ENCODE data around the gene SAMD7. TPM values are rescaled to one million over a fixed set of nuclear protein-coding genes. Genes with fewer than 3 reads are reported as not detected.

SAMD7 gene
- total RNA-seq, 4 donors from 2014 or later = not detected

DNA sequence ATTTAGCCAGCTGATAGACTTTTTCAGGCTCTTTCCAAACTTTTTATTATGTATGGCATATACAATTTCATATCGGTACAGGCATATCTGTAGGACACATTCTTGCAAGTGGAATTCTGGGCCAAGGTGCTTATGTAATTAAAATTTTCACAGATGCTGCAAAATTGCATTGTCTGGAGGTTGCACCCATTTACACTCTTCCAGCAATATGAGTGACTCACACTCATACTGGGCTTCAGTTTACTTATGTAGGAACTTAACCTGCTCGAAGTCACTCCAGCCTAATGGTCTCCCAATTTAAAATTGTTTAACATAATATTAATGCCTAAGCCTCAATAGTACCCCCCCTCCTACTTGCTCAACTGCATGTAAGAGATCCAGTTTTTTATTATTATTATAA is 44.0 kb downstream of the SAMD7 start:
- no peak for DNase-seq (ENCODE audit: low spot score in 2 of 2)
- TF ChIP-seq, protein P1, sequence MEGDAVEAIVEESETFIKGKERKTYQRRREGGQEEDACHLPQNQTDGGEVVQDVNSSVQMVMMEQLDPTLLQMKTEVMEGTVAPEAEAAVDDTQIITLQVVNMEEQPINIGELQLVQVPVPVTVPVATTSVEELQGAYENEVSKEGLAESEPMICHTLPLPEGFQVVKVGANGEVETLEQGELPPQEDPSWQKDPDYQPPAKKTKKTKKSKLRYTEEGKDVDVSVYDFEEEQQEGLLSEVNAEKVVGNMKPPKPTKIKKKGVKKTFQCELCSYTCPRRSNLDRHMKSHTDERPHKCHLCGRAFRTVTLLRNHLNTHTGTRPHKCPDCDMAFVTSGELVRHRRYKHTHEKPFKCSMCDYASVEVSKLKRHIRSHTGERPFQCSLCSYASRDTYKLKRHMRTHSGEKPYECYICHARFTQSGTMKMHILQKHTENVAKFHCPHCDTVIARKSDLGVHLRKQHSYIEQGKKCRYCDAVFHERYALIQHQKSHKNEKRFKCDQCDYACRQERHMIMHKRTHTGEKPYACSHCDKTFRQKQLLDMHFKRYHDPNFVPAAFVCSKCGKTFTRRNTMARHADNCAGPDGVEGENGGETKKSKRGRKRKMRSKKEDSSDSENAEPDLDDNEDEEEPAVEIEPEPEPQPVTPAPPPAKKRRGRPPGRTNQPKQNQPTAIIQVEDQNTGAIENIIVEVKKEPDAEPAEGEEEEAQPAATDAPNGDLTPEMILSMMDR (IDR thresholded peaks at IDR 0.05) = no peak
- TF ChIP-seq POLR2A (IDR thresholded peaks at IDR 0.05) = no peak
- intact Hi-C loops (cut with DNase I; ENCODE audit: low total_unique reads) = no loop called here
- no peak overlapping the region for H3K4me3 ChIP-seq (ENCODE audit: low read depth, poor library complexity, severe bottlenecking)
- whole genome bisulfite sequencing, 2 donors = 50 to 60% methylated on average over 2 of the region's 2 CpGs

DNA sequence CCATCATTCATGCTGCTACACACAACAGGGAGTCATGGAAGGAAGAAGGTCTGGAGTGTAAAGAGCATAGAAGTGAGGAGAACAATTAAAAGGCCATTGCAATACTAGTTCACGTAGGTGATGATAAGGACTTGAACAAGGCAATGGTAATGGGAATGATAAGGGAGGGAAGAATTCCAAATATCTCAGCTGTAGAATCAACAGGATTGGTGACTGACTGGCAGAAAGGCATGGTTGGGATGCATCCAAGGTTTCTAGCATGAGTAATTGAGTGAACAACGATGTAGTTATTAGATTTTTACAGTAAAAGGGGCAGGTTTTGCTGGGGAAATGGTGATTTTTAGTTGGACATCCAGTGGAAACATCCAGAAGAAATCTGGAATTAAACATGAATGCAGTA is 52.8 kb downstream of the SAMD7 start:
- 56 to 63% methylated on average over 2 of the region's 2 CpGs for WGBS, 2 donors
- no peak for DNase-seq (ENCODE audit: low spot score in 2 of 2)
- no peak for TF ChIP-seq POLR2A (IDR thresholded peaks at IDR 0.05)
- TF ChIP-seq, protein P1 (IDR thresholded peaks at IDR 0.05) = no peak
- intact Hi-C loops (cut with DNase I; ENCODE audit: low total_unique reads) = no loop called here
- H3K4me3 ChIP-seq (ENCODE audit: low read depth, poor library complexity, severe bottlenecking) = no peak overlapping the region

DNA sequence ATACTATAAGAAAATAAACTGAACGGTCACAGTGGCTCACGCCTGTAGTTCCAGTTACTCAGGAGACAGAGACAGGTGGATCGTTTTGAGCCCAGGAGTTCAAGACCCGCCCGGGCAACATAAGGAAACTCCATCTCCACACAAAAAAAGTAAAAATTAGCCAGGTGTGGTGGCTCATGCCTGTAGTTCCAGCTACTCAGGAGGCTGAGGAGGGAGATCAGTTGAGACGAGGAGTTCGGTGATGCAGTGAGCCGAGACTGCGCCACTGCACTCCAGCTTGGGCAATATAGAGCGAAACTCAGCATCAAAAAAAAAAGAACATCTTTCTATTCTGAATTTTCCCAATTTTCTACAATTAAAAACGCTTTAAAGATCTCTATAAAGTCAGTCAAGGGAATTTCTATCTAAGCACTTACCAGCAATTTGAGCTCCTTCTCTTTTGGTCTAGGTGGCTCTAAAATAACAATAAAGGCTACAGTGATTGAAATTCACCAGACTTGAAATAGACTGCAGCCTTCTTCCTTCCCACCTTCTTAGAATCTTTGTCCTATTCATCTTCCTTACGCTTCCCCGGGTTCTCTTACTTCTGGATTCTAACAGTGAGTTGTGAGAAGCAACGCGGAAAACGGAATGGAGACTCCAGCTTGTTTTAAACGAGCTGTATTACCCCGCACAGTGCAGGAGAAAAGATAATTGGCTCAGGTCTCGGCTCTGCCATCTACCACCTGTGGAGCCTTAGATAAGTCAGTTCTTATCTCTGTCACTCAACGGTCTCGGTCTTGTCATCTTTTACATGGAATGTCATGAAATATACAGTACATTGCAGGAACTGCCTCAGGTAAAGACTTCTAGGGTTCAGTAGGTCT is 54.4 kb downstream of the SAMD7 start:
- intact Hi-C loops (cut with DNase I; ENCODE audit: low total_unique reads) = loop anchor here (2.0 kb wide), 1 partner anchor 191 kb away; no protein-coding TSS in a partner anchor
- H3K4me3 ChIP-seq (ENCODE audit: low read depth, poor library complexity, severe bottlenecking) = peak overlapping the region; percentile 77
- DNase-seq (ENCODE audit: low spot score in 2 of 2) = no peak
- TF ChIP-seq POLR2A (IDR thresholded peaks at IDR 0.05) = no peak
- TF ChIP-seq, protein P1 (IDR thresholded peaks at IDR 0.05) = no peak
- WGBS, 2 donors = 56 to 57% methylated on average over 21 of the region's 21 CpGs

DNA sequence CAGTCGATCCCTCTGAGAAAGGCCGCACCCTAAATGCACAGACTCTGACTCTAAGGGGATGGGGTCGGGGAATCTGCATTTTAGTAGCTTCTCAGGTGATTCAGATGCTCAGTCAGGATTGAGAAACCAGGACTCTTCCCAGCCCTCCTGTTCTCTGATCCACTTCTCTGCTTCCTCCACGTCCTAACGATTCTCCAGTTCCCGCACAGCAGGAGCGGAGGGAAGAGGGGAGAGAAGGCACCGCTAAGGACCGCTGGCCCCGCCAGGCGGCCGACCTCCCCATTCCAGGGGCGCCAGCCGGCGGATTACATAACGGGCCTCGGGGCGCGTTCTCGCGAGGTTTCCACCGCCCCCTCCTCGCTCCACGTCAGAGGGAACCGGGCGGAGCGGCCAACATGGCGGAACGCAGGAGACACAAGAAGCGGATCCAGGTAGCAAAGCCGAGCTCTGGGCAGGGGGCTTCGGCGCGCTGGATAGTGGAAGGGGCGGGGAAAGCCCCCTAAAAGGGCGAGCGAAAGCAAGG is 55.1 kb downstream of the SAMD7 start, which contains the start of gene SEC62:
TSS of gene SEC62 (plus strand) at position 380 of the 523 bp plus-strand sequence. CDS start at position 396, 16 bp downstream.
- intact Hi-C loops (cut with DNase I; ENCODE audit: low total_unique reads) = loop anchor here (2.0 kb wide), 1 partner anchor 192 kb away; no protein-coding TSS in a partner anchor
- WGBS, 2 donors = 1 to 2% methylated on average over 26 to 32 of the region's 37 CpGs
- peak within 1 kb of the TSS; percentile 77 for H3K4me3 ChIP-seq (ENCODE audit: low read depth, poor library complexity, severe bottlenecking)
- TF ChIP-seq, protein P1 (IDR thresholded peaks at IDR 0.05) = no peak
- TF ChIP-seq POLR2A (IDR thresholded peaks at IDR 0.05) = peak in 1 of 2 donors; percentile 50
- DNase-seq (ENCODE audit: low spot score in 2 of 2) = peak; percentile 87 to 98

DNA sequence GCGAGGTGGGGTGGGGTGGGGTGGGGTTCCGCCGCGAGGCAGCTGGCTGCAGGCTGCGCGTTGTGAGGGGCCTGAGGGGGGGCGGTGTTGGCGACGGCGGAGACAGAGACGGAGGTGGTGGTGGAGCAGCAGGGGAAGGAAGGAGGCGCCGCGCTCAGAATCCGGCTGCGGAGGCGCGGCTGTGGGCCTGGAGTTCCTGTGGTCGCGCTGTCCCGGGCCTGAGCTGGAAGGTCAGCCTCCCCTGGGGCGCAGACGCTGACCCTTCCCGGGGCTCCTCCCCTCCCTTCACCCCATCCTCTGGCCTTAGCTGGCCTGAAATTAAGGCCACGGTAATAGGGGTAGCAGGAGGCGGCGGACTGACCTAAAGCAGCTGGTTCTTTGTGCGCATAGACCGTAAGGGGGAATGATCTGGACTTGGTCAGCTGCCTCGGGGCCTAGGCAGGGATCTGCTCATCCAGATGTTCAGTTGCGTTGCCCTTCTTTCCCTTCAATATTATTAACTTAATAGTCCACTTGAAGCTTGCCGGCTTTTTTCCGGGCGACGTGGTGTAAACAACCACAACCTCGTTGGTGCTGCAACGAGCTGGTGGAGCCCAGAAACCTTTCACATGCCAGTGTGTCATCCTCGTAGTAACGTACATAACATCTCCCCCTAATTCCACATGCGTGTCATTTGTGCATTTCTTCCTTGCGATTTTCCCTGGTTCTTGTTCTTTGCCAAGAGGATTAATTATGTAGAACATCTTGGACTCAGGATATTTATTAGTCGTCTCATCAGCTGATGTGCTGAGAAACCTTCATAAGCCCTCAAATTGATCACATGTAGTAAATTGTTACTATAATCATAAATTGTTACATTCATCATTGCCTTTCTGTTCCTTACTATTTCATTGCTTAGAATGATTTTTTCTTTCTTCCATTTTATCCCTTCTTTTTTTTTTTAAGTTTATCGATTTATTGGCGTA is 55.9 kb downstream of the SAMD7 start:
- peak overlapping the region; percentile 77 for H3K4me3 ChIP-seq (ENCODE audit: low read depth, poor library complexity, severe bottlenecking)
- WGBS, 2 donors = 2 to 4% methylated on average over 33 to 43 of the region's 44 CpGs
- peak; percentile 33 to 87 for DNase-seq (ENCODE audit: low spot score in 2 of 2)
- no peak for TF ChIP-seq POLR2A (IDR thresholded peaks at IDR 0.05)
- TF ChIP-seq, protein P1 (IDR thresholded peaks at IDR 0.05) = no peak
- intact Hi-C loops (cut with DNase I; ENCODE audit: low total_unique reads) = loop anchor here (2.0 kb wide), 1 partner anchor 192 kb away; no protein-coding TSS in a partner anchor
